Right lobe of liver (tissue), 4 donors: ENCODE measurements around the gene HCRT.

Experiments
- CTCF ChIP-seq, 4 donors: fragments of 200-600 bp in 3 of 4; fragments of 450-650 bp in 1 of 4; IDR thresholded peaks; one replicate each; pipeline versions ENCODE4 v1.5.1 to v1.8.0; 2016 to 2022; ENCODE audit warnings: antibody characterized with exemption in 4 of 4, mild to moderate bottlenecking in 2 of 4
- POLR2A ChIP-seq: fragments of 450-650 bp; IDR thresholded peaks from one replicate; pipeline ENCODE4 v1.6.1; 2017; ENCODE audit warnings: antibody characterized with exemption, mild to moderate bottlenecking
- donor health status: DM: no; HTN: no; CAD: no.
- donor health status: DM: no; HTN: no; CAD: no.
- donor health status: DM: no; HTN: yes; CAD: no.

GRCh38 chr17:42225646-42226045 lies 40.4 kb upstream of the HCRT start:
- no peak for TF ChIP-seq CTCF (IDR thresholded peaks at IDR 0.05)
- no peak for TF ChIP-seq POLR2A
